ENCODE measurements around the gene KRT20.

The KRT20 gene

GRCh38 chr17:40879026-40879425 is 6.0 kb downstream of the KRT20 start:
- H3K4me3 ChIP-seq (ENCODE audit: low read depth, low read length) = no peak overlapping the region
- DNase-seq (ENCODE audit: low read depth) = no peak
- no peak for TF ChIP-seq MAX (IDR thresholded peaks at IDR 0.05; ENCODE audit: low read depth, low read length)
- TF ChIP-seq POLR2A (IDR thresholded peaks at IDR 0.05; ENCODE audit: extremely low read depth, insufficient read length) = no peak
- TF ChIP-seq CTCF (IDR thresholded peaks at IDR 0.05; ENCODE audit: low read depth, low read length) = no peak
- no peak for TF ChIP-seq MYC (IDR thresholded peaks at IDR 0.05; ENCODE audit: low read depth, low read length)

GRCh38 chr17:40878044-40878443 is 7.0 kb downstream of the KRT20 start:
- TF ChIP-seq POLR2A (IDR thresholded peaks at IDR 0.05; ENCODE audit: extremely low read depth, insufficient read length) = no peak
- no peak for TF ChIP-seq MYC (IDR thresholded peaks at IDR 0.05; ENCODE audit: low read depth, low read length)
- TF ChIP-seq CTCF (IDR thresholded peaks at IDR 0.05; ENCODE audit: low read depth, low read length) = no peak
- TF ChIP-seq MAX (IDR thresholded peaks at IDR 0.05; ENCODE audit: low read depth, low read length) = no peak
- no peak overlapping the region for H3K4me3 ChIP-seq (ENCODE audit: low read depth, low read length)
- no peak for DNase-seq (ENCODE audit: low read depth)

- no peak overlapping the region for H3K4me3 ChIP-seq (ENCODE audit: low read depth, low read length)
Observed at GRCh38 chr17:40873801-40874200, 11.2 kb downstream of the KRT20 start.

GRCh38 chr17:40873255-40873654 is 11.8 kb downstream of the KRT20 start:
- no peak for DNase-seq (ENCODE audit: low read depth)
- TF ChIP-seq MAX (IDR thresholded peaks at IDR 0.05; ENCODE audit: low read depth, low read length) (no peak), CTCF (IDR thresholded peaks at IDR 0.05; ENCODE audit: low read depth, low read length) (no peak), MYC (IDR thresholded peaks at IDR 0.05; ENCODE audit: low read depth, low read length) (no peak), POLR2A (IDR thresholded peaks at IDR 0.05; ENCODE audit: extremely low read depth, insufficient read length) (no peak)
- H3K4me3 ChIP-seq (ENCODE audit: low read depth, low read length) = no peak overlapping the region

More at GRCh38 chr17:40873801-40874200, 11.2 kb downstream of the KRT20 start:
- TF ChIP-seq MYC (IDR thresholded peaks at IDR 0.05; ENCODE audit: low read depth, low read length) = no peak
- TF ChIP-seq CTCF (IDR thresholded peaks at IDR 0.05; ENCODE audit: low read depth, low read length) = no peak
- no peak for TF ChIP-seq POLR2A (IDR thresholded peaks at IDR 0.05; ENCODE audit: extremely low read depth, insufficient read length)
- TF ChIP-seq MAX (IDR thresholded peaks at IDR 0.05; ENCODE audit: low read depth, low read length) = no peak
- no peak for DNase-seq (ENCODE audit: low read depth)

GRCh38 chr17:40872416-40872815 is 12.6 kb downstream of the KRT20 start:
- DNase-seq (ENCODE audit: low read depth) = no peak
- H3K4me3 ChIP-seq (ENCODE audit: low read depth, low read length) = no peak overlapping the region
- TF ChIP-seq MAX (IDR thresholded peaks at IDR 0.05; ENCODE audit: low read depth, low read length) = no peak
- TF ChIP-seq MYC (IDR thresholded peaks at IDR 0.05; ENCODE audit: low read depth, low read length) = no peak
- no peak for TF ChIP-seq CTCF (IDR thresholded peaks at IDR 0.05; ENCODE audit: low read depth, low read length)
- TF ChIP-seq POLR2A (IDR thresholded peaks at IDR 0.05; ENCODE audit: extremely low read depth, insufficient read length) = no peak

- TF ChIP-seq MYC (IDR thresholded peaks at IDR 0.05; ENCODE audit: low read depth, low read length) (no peak), POLR2A (IDR thresholded peaks at IDR 0.05; ENCODE audit: extremely low read depth, insufficient read length) (no peak)
- no peak for DNase-seq (ENCODE audit: low read depth)
- no peak overlapping the region for H3K4me3 ChIP-seq (ENCODE audit: low read depth, low read length)
Observed at GRCh38 chr17:40871316-40871715, 13.7 kb downstream of the KRT20 start.
